Nephron (organoid): Measurements from ENCODE around the gene ILKAP.

Source experiments
- H3K27ac Mint-ChIP-seq, 3 experiments: 2 replicates each; pipeline ENCODE4 v1.8.0; 2020; ENCODE audit warnings: mixed read lengths in 3 of 3, mild to moderate bottlenecking in 2 of 3, moderate library complexity in 1 of 3
- H3K27me3 Mint-ChIP-seq: 2 replicates; pipeline ENCODE4 v1.8.0; 2021; ENCODE audit warnings: low read depth, mild to moderate bottlenecking, moderate library complexity, mixed read lengths
- H3K36me3 Mint-ChIP-seq: 2 replicates; pipeline ENCODE4 v1.8.0; 2020; ENCODE audit warnings: low read depth, mixed read lengths
- H3K4me1 Mint-ChIP-seq: 2 replicates; pipeline ENCODE4 v1.8.0; 2020; ENCODE audit warnings: mixed read lengths
- H3K4me3 Mint-ChIP-seq, 3 experiments: 2 replicates each; pipeline ENCODE4 v1.8.0; 2020; ENCODE audit warnings: mild to moderate bottlenecking in 3 of 3, mixed read lengths in 3 of 3, moderate library complexity in 2 of 3
- H3K9me3 Mint-ChIP-seq: 2 replicates; pipeline ENCODE4 v1.8.0; 2020; ENCODE audit warnings: mixed read lengths
- TF ChIP-seq, protein P1 (sequence below), 3 experiments: fragments of 200-600 bp; sonication (generic); IDR thresholded peaks; one replicate each; pipeline ENCODE4 v1.5.0; 2021; ENCODE audit warnings: antibody characterized with exemption in 3 of 3; ENCODE audit not compliant: unreplicated experiment in 3 of 3

The ILKAP gene

DNA sequence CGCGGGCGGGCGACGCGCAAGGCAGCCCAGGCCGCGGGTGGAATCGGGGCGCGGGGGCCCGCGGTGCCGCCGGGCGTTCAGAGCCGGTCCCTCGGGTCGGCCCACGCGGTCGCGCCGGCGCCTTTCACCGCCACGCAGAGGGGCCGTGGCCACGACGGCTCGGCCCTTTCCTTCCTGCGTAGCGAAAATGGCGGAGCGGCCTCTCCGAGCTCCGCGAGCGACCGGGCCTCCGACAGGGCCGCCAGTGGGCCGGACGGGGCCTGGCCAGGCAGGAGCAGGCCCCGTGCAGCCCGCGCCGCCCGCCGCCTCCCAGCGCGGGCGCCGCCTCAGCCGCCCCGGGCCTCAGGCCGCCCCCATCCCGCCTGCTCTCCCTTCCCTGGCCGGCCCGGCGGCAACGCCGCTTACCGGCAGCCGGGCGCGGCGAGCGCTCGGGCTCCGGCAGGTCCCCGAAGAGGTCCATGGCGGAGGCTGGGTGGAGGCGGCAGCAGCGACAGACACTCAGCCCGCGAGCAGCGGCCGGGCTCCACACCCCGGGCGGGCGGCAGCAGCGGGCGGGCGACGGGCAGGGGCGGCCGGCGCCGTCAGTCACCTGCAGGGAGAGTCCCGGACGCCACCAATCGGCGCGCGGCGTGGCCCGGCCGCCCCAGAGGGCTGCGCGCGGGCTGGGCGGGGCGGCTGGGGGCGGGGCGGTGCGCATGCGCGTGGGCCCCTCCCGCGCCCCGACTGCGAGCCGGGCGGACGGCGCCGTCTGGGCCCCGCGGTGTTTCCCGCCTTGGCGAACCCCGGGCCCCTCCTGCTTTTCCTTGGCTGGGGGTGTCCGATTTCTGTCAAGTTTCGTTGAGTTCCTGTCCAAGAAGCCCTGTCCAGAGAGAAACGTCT is at the start of gene ILKAP:
ILKAP (minus strand) TSS at position 602 of the 879 bp plus-strand sequence; CDS start at position 460, 142 bp downstream.
- peaks cover 4% of the 10 kb centered on the region for H3K36me3 Mint-ChIP-seq
- peaks cover 27% of the 10 kb centered on the region for H3K4me1 Mint-ChIP-seq
- peak within 1 kb of the TSS; percentile 89 to 97 (median 96) for H3K4me3 Mint-ChIP-seq
- TF ChIP-seq, protein P1, sequence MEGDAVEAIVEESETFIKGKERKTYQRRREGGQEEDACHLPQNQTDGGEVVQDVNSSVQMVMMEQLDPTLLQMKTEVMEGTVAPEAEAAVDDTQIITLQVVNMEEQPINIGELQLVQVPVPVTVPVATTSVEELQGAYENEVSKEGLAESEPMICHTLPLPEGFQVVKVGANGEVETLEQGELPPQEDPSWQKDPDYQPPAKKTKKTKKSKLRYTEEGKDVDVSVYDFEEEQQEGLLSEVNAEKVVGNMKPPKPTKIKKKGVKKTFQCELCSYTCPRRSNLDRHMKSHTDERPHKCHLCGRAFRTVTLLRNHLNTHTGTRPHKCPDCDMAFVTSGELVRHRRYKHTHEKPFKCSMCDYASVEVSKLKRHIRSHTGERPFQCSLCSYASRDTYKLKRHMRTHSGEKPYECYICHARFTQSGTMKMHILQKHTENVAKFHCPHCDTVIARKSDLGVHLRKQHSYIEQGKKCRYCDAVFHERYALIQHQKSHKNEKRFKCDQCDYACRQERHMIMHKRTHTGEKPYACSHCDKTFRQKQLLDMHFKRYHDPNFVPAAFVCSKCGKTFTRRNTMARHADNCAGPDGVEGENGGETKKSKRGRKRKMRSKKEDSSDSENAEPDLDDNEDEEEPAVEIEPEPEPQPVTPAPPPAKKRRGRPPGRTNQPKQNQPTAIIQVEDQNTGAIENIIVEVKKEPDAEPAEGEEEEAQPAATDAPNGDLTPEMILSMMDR (IDR thresholded peaks at IDR 0.05; ENCODE audit: unreplicated experiment in 3 of 3), result no peak
- H3K9me3 Mint-ChIP-seq, result no peaks in the 10 kb centered on the region
- peak within 1 kb of the TSS; percentile 90 to 97 (median 92) for H3K27ac Mint-ChIP-seq
- no peaks in the 10 kb centered on the region for H3K27me3 Mint-ChIP-seq

DNA sequence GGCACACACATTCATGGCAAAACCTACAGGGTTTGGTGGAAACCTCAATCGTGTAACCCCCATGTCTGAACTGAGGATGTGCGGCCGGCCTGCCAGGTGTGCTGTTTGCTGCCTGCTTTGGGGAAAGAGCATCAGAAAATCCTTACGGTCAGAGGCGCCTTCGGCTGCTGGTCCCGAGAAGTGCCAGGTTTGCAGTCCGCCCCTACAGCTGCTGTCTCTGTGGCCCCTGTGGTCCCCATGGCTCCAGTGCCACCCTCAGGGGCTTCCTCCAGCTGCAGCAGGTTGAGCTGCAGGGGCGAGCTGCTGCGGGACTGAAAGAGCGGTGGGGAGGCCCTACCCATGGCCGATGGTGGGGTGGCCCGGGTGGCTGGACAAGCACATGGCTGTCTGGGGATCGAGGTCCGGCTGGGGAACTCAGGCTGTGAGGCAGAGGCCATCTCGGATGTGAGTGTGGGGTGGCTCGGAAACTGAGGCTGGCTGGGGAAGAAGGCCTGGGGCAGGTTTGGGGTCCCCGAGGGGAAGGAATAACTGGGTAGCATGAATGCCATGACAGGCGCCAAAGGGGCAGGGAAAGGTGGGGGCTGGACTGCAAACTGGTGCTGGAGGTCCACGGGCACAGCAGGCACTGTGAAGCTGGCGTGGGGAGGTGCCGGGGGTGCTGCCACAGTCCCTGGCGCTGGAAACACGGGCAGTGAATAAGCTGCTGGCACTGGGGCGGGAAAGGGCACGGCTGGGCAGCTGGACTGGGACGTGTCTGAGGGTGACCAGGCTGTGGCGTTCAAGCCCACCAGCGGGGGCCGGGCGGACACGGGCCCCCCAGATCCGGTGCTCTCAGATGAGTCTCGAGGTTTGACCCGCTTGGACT is 49.5 kb upstream of the ILKAP start:
- Mint-ChIP-seq H3K27me3 (no peaks in the 10 kb centered on the region), H3K4me3 (no peak overlapping the region), H3K4me1 (peaks cover 55% of the 10 kb centered on the region), H3K9me3 (no peaks in the 10 kb centered on the region), H3K36me3 (peaks cover 17% of the 10 kb centered on the region), H3K27ac (no peak overlapping the region)
- TF ChIP-seq, protein P1 (IDR thresholded peaks at IDR 0.05; ENCODE audit: unreplicated experiment in 3 of 3), result no peak

GRCh38 chr2:238251986-238252385 is 48.5 kb upstream of the ILKAP start:
- H3K27ac Mint-ChIP-seq, result no peak overlapping the region
- H3K9me3 Mint-ChIP-seq, result no peaks in the 10 kb centered on the region
- H3K4me1 Mint-ChIP-seq, result peaks cover 62% of the 10 kb centered on the region
- peaks cover 25% of the 10 kb centered on the region for H3K36me3 Mint-ChIP-seq
- H3K4me3 Mint-ChIP-seq, result no peak overlapping the region
- TF ChIP-seq, protein P1 (IDR thresholded peaks at IDR 0.05; ENCODE audit: unreplicated experiment in 3 of 3), result no peak
- no peaks in the 10 kb centered on the region for H3K27me3 Mint-ChIP-seq

DNA sequence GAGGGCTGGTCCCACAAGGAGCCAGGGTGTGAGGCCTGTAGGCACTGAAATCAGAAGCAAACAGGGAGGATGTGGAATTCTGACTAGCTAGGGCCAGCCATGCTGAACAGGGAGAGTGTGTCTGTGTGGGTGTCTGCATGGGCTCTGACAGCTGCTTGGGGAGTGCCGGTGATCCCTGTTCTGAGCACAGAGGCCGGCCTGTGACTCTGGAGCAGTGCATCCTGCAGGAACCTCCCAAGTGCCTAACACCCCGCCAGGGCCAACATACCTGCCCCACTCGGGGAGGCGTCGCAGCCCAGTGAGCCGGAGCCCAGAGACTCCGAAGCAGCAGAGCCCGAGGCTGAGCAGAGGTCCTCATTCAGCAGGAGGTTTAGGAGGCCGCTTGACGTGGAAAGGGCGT is 47.8 kb upstream of the ILKAP start:
- H3K4me1 Mint-ChIP-seq, result peaks cover 55% of the 10 kb centered on the region
- H3K36me3 Mint-ChIP-seq, result peaks cover 26% of the 10 kb centered on the region
- H3K9me3 Mint-ChIP-seq, result no peaks in the 10 kb centered on the region
- H3K27ac Mint-ChIP-seq, result no peak overlapping the region
- no peak overlapping the region for H3K4me3 Mint-ChIP-seq
- H3K27me3 Mint-ChIP-seq, result no peaks in the 10 kb centered on the region
- TF ChIP-seq, protein P1 (IDR thresholded peaks at IDR 0.05; ENCODE audit: unreplicated experiment in 3 of 3), result no peak

DNA sequence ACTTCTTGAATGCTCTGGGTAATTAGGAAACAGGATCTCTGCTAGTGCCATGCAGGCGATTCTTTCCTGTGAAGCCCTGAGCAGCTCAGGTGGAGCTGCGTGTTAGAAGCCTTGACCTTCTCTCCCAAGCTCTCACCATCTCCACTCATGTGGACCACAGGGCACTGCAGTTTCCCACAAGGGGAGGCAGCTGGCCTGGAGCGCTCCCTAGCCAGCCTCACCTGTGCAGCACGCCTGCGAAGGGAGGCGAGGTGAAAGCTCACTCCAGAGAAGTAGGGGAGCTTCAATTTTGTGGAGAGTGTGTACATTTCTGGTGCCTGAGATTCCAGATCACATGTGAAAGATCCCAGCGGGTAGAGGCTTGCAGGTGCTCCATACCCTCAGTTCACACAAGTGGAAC is 47.4 kb upstream of the ILKAP start:
- Mint-ChIP-seq H3K9me3 (no peaks in the 10 kb centered on the region), H3K36me3 (peaks cover 28% of the 10 kb centered on the region), H3K27me3 (no peaks in the 10 kb centered on the region), H3K27ac (no peak overlapping the region), H3K4me3 (no peak overlapping the region), H3K4me1 (peaks cover 54% of the 10 kb centered on the region)
- TF ChIP-seq, protein P1 (IDR thresholded peaks at IDR 0.05; ENCODE audit: unreplicated experiment in 3 of 3), result no peak
